ENCODE data around the gene RANBP3. TPM values are rescaled to one million over a fixed set of nuclear protein-coding genes. Genes with fewer than 3 reads are reported as not detected.

The RANBP3 gene
- total RNA-seq, 2 experiments from 2014 or later: 82.2 to 93.6 TPM

DNA sequence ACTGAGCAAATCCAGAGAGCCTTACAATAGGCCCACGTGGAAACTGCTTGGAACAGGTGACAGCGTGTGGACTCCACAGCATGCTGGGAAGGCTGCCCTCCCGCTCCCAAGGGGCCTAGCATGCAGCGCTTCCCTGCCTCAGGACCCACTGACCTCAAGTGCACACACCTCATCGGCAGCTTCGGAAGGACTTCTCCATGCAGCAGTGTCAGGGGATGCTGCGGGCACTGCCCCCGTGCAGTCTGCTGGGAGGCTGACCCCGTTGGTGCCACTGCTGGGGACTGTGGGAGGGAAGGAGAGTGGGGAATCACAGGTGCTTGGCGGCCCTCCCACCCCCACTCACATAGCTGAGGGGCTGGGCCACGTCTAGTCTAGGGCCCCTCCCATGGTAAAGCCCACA, 46.7 kb downstream of the RANBP3 start:
- no peak overlapping the region for H3K4me3 Mint-ChIP-seq
- CTCF ChIA-PET: no interaction called here
- H3K36me3 Mint-ChIP-seq (ENCODE audit: low read depth): peaks cover 37% of the 10 kb centered on the region
- no peaks in the 10 kb centered on the region for H3K9me3 Mint-ChIP-seq (ENCODE audit: insufficient read depth)
- no peak overlapping the region for H3K27ac Mint-ChIP-seq
- ATAC-seq (no peak), DNase-seq (no peak)
- POLR2A ChIA-PET: no interaction called here
- no peaks in the 10 kb centered on the region for H3K27me3 Mint-ChIP-seq (ENCODE audit: low read depth)
- H3K4me1 Mint-ChIP-seq (ENCODE audit: low read depth): no peaks in the 10 kb centered on the region

DNA sequence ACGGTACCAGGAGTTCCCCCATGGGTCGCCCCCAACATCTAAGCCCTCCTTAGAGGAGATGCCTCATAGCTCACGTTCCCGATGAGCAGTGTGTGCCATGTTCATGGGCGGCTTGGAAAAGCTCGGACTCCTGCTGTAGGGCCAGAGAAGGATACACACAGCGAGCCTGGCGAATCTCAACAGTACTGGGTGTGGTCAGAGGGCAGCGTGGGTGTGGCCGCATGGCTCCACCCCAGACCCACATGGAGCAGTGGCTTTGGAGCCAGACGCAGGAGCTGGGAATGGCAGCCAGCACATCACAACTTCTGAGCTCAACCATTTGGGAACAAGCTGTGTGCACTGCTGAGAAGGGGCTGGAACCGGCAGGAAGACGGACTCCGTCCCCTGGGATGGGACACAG, 48.3 kb downstream of the RANBP3 start:
- H3K4me1 Mint-ChIP-seq (ENCODE audit: low read depth): no peaks in the 10 kb centered on the region

DNA sequence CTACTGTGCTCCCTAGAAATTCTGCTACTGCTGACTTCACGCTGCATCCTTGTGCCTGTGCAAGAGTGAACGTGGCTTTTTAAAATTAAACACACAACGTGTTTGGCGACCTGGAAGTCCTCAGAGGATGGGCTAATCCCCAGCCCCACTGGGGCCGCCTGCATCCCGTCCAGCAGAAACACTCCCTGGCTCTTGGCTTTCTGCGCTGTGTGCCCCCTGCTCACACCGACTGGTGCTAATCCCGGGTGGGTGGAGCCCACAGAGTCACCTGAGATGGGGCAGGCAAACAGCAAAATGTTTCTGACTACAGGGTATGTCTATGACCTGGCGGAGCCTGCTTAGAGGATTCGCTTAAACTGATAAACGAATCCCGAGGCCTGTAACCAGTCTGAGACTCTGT, 48.8 kb downstream of the RANBP3 start:
- CTCF ChIA-PET: no interaction called here
- no peaks in the 10 kb centered on the region for H3K9me3 Mint-ChIP-seq (ENCODE audit: insufficient read depth)
- H3K27ac Mint-ChIP-seq: no peak overlapping the region
- no peak for DNase-seq
- POLR2A ChIA-PET: no interaction called here
- no peak overlapping the region for H3K4me3 Mint-ChIP-seq
- no peaks in the 10 kb centered on the region for H3K4me1 Mint-ChIP-seq (ENCODE audit: low read depth)
- peaks cover 48% of the 10 kb centered on the region for H3K36me3 Mint-ChIP-seq (ENCODE audit: low read depth)
- ATAC-seq: no peak
- no peaks in the 10 kb centered on the region for H3K27me3 Mint-ChIP-seq (ENCODE audit: low read depth)

More for the DNA sequence above, 48.3 kb downstream of the RANBP3 start:
- Mint-ChIP-seq H3K36me3 (ENCODE audit: low read depth) (peaks cover 47% of the 10 kb centered on the region), H3K27ac (no peak overlapping the region), H3K27me3 (ENCODE audit: low read depth) (no peaks in the 10 kb centered on the region), H3K9me3 (ENCODE audit: insufficient read depth) (no peaks in the 10 kb centered on the region), H3K4me3 (no peak overlapping the region)
- ATAC-seq (no peak), DNase-seq (no peak)
- CTCF ChIA-PET: interaction anchor here (0.9 kb wide), 1 partner anchor 126 kb away, joined by 3 read pairs; no protein-coding TSS in a partner anchor
- POLR2A ChIA-PET: no interaction called here

DNA sequence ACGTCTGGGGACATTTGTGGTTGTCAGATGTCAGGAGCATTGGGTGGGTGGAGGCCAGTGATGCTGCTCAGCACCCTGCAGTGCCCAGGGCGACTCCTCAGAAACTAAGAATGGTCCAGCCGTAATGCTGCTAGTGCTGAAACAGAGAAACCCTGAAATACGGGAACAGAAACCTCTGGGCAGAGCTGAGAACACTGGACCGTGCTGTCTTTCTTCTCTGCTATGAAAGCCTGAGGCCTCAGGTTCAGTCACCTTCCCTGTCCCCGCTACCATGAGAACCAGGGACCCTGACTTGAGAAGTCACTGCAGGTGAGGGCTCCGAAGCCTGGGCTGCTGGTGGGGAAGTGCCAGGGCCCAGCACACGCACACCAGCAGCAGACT, 50.5 kb downstream of the RANBP3 start:
- ChIA-PET POLR2A (no interaction called here), CTCF (no interaction called here)
- no peak overlapping the region for H3K27ac Mint-ChIP-seq
- H3K9me3 Mint-ChIP-seq (ENCODE audit: insufficient read depth): no peaks in the 10 kb centered on the region
- H3K27me3 Mint-ChIP-seq (ENCODE audit: low read depth): no peaks in the 10 kb centered on the region
- H3K4me3 Mint-ChIP-seq: no peak overlapping the region
- H3K36me3 Mint-ChIP-seq (ENCODE audit: low read depth): peaks cover 54% of the 10 kb centered on the region
- ATAC-seq: no peak
- peaks cover 3% of the 10 kb centered on the region for H3K4me1 Mint-ChIP-seq (ENCODE audit: low read depth)
- no peak for DNase-seq

DNA sequence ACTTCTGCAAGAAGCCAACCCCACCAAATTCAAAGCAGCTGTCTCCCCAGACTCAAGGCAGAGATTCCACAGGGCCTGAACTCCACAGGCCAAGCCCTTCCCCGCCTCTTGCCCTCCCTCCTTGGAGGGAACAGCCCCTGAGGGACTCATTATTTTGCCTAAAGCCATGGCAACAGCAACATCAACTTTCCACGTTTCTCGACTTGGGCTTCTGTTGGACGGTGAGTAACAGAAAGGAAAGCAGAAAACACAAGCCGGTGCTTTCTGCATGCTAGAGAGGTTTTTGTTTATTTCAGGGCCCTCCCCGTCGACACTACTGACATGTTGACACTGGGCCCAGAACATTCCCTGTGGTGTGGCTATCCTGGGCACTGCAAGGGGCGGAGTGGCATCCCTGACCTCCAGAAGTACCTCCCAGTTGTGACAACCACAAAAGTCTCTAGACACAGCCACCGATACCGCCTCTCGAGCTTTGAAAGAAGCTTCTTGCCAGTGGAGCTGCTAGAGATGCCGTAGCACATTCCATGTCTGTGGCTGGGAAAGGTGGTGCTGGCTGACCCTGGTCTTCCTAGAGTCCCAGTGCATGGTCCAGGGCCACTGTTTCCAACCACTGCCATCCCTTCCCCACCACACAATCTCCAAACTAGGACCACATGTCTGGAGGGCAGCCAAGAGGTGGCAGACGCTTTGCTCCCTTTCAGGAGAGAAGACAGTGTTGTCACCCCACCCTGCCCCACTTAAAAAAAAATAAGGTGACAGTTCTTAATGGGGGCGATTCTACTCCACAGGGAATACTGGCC, 51.1 kb downstream of the RANBP3 start:
- ATAC-seq (no peak), DNase-seq (no peak)
- POLR2A ChIA-PET: no interaction called here
- Mint-ChIP-seq H3K4me3 (no peak overlapping the region), H3K27me3 (ENCODE audit: low read depth) (no peaks in the 10 kb centered on the region), H3K27ac (no peak overlapping the region), H3K9me3 (ENCODE audit: insufficient read depth) (no peaks in the 10 kb centered on the region), H3K36me3 (ENCODE audit: low read depth) (peaks cover 52% of the 10 kb centered on the region), H3K4me1 (ENCODE audit: low read depth) (peaks cover 7% of the 10 kb centered on the region)
- CTCF ChIA-PET: no interaction called here

DNA sequence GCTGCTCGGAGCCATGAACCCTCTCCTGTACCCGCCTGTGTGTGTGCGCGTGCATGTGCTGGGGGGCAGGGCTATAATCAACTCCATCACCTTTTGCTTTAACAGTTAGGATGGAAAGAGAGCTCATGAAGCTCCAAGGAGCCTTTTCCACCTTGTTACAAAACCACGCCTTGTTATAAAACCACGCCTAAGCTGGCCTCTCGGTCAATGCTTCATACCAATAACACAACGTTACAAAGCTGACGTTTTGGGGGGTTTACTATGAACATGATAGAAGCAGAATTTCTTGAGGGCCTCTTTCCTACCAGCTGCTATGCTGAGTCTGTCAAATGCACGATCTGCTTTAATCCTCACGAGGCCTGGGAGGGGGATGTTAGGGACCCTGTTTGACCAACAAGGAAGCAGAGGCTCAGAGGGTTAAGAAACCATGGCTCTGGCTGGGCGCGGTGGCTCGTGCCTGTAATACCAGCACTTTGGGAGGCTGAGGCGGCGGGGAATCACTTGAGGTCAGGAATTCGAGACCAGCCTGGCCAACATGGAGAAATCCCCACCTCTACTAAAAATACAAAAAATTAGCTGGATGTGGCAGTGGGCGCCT, 52.0 kb downstream of the RANBP3 start:
- no peak overlapping the region for H3K27ac Mint-ChIP-seq

DNA sequence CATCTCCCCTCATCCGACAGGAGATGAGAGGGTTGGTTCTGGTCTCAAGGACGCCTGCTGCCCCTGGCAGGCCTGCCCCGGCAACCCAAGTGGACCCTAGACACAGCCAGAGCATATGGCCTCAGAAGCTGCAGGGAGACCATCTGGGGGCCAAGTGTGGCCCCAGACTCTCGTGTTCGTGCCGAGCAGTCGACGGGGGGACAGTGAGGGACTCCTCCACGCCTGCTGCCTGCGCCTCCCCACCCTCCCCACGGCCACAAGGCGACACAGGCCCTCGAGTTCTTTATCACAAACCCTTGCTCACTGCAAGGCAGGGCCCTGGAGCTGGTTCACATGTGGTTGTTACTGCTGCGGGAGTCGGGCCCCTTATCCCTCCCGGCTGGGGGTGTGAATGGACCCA, 54.6 kb downstream of the RANBP3 start:
- H3K9me3 Mint-ChIP-seq (ENCODE audit: insufficient read depth): no peaks in the 10 kb centered on the region
- H3K27me3 Mint-ChIP-seq (ENCODE audit: low read depth): no peaks in the 10 kb centered on the region
- ATAC-seq: no peak
- H3K4me3 Mint-ChIP-seq: no peak overlapping the region
- H3K4me1 Mint-ChIP-seq (ENCODE audit: low read depth): peaks cover 8% of the 10 kb centered on the region
- H3K27ac Mint-ChIP-seq: no peak overlapping the region
- POLR2A ChIA-PET: no interaction called here
- CTCF ChIA-PET: no interaction called here
- no peak for DNase-seq
- H3K36me3 Mint-ChIP-seq (ENCODE audit: low read depth): peaks cover 39% of the 10 kb centered on the region

More for the DNA sequence above, 52.0 kb downstream of the RANBP3 start:
- Mint-ChIP-seq H3K4me3 (no peak overlapping the region), H3K9me3 (ENCODE audit: insufficient read depth) (no peaks in the 10 kb centered on the region), H3K36me3 (ENCODE audit: low read depth) (peaks cover 49% of the 10 kb centered on the region), H3K4me1 (ENCODE audit: low read depth) (peaks cover 8% of the 10 kb centered on the region), H3K27me3 (ENCODE audit: low read depth) (no peaks in the 10 kb centered on the region)
- CTCF ChIA-PET: interaction anchor here (1.0 to 1.1 kb wide), 2 partner anchors 42 to 122 kb away, joined by 3 read pairs; no protein-coding TSS in a partner anchor
- ATAC-seq: no peak
- DNase-seq: no peak
- POLR2A ChIA-PET: interaction anchor here (0.6 kb wide), 2 partner anchors 22 to 27 kb away, joined by 3 to 4 read pairs; no protein-coding TSS in a partner anchor

DNA sequence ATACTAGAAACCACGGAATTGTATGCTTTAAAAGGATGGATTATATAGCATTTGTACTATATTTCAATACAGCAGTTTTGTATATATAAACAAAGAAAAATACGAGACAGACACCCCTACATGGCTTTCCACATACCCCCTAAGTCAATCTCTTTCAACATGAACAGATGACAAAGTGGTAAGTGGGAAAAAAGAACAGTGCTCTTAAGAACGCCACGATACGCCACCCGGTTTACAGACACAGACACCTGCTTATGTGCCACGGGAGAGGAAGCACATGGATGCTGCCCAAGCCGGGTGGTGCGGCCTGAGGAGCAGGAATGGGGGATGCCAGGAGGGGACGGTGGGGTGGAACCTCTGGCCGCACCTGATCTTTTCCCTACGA, 55.8 kb downstream of the RANBP3 start:
- POLR2A ChIA-PET: no interaction called here

DNA sequence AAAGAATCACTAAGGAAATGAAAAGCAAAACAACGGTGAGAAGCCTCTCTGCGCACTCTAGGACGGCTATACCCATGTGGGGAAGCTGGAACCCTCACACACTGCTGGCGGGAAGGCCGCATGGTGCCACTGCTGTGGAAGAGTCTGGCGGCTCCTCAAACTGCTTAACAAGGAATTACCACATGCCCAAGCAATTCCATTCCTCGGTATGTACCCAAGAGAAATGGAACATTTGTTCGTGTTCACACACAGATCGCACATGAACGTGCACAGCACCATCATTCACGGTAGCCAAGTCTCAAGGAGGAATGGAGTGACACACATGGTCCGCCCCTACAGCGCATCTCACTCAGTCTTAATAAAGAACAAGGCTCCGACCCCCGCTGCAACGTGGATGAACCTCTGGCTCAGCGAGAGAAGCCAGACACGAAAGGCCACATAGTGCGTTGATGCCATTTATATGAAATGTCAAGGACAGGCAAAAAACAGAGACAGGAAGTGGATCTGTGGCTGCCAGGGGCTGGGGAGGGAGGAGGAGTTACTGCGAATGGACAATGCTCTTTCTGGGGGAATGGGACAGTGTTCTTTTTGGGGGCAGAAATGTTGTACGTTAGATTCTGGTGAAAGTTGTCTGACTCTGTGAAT, 56.3 kb downstream of the RANBP3 start:
- Mint-ChIP-seq H3K4me1 (ENCODE audit: low read depth) (peaks cover 8% of the 10 kb centered on the region), H3K4me3 (no peak overlapping the region), H3K9me3 (ENCODE audit: insufficient read depth) (no peaks in the 10 kb centered on the region), H3K27ac (peak overlapping the region; percentile 1), H3K27me3 (ENCODE audit: low read depth) (no peaks in the 10 kb centered on the region), H3K36me3 (ENCODE audit: low read depth) (peaks cover 32% of the 10 kb centered on the region)
- ATAC-seq (no peak), DNase-seq (no peak)
- CTCF ChIA-PET: interaction anchor here (1.5 kb wide), 1 partner anchor 47 kb away, joined by 5 read pairs; no protein-coding TSS in a partner anchor
- POLR2A ChIA-PET: no interaction called here

More for the DNA sequence above, 55.8 kb downstream of the RANBP3 start:
- ATAC-seq (no peak), DNase-seq (no peak)
- H3K4me1 Mint-ChIP-seq (ENCODE audit: low read depth): peaks cover 8% of the 10 kb centered on the region
- H3K9me3 Mint-ChIP-seq (ENCODE audit: insufficient read depth): no peaks in the 10 kb centered on the region
- CTCF ChIA-PET: interaction anchor here (0.8 kb wide), 1 partner anchor 118 kb away, joined by 3 read pairs; no protein-coding TSS in a partner anchor
- no peak overlapping the region for H3K27ac Mint-ChIP-seq
- no peak overlapping the region for H3K4me3 Mint-ChIP-seq
- H3K36me3 Mint-ChIP-seq (ENCODE audit: low read depth): peaks cover 32% of the 10 kb centered on the region
- no peaks in the 10 kb centered on the region for H3K27me3 Mint-ChIP-seq (ENCODE audit: low read depth)

DNA sequence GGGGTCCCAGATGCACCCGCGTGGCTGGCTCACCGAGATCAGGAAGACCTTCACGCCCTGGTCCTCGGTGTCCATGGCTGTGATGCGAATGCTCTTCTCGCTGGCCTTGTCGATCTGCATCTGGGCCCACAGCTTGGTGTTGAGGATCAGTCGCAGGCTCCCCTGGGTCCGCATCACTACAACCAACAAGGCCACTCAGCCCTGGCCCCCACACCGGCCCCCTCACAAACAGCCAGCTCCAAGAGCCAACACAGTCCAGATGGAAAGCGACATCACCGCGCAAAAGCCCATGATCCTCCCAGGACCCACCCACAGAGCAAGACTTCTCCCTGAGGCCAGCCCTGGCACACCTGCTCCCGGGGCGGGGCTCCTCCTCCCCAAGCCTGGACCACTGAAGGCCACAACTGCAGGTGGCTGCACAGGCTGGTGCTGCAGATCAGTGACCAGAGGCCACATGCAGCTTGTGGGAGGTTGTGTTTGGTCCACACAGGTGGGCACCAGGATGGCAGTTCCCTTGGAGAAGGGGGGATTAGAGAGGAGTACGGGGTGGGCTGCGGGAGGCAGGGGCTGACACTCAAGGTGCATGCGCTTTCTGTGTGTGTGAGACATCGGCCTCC, 59.4 kb downstream of the RANBP3 start:
- POLR2A ChIA-PET: interaction anchor here (0.7 kb wide), 1 partner anchor 95 kb away, joined by 3 read pairs; no protein-coding TSS in a partner anchor
- DNase-seq (no peak), ATAC-seq (no peak)
- H3K4me1 Mint-ChIP-seq (ENCODE audit: low read depth): peaks cover 8% of the 10 kb centered on the region
- no peaks in the 10 kb centered on the region for H3K9me3 Mint-ChIP-seq (ENCODE audit: insufficient read depth)
- H3K4me3 Mint-ChIP-seq: no peak overlapping the region
- CTCF ChIA-PET: no interaction called here
- H3K36me3 Mint-ChIP-seq (ENCODE audit: low read depth): peaks cover 20% of the 10 kb centered on the region
- no peak overlapping the region for H3K27ac Mint-ChIP-seq
- no peaks in the 10 kb centered on the region for H3K27me3 Mint-ChIP-seq (ENCODE audit: low read depth)

DNA sequence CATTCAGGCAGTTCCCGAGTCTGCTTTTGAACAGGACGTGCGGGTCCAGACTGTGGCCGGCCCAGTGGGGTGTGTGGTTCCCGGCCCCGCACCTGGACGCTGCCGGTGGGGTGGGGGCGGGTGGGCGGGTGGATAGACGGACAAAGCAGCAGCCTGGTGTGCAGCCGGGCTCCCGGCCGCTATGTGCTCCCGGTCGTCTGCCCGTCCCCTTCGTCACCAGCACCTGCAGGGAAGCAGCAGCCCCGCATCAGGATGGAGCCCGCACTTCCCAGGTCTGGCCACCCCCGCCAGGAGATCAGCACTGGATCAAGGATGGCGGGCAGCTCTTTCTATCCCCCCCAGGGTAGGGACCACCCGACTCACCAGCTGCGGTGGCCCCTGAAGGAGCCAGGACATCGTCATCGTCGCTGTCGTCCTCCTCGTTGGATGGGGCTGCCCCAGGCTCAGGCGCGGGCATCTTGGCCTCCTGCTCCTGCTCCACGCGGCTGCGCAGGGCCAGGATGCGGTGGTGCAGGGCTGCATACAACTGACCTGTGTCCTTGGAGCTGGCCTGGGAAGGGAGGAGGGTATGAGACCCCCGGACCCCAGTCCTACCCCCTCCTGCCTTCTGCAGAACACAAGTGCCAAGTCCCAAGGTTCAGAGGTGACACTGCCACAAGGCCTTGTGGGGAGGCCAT, 60.4 kb downstream of the RANBP3 start:
- Mint-ChIP-seq H3K27ac (no peak overlapping the region), H3K9me3 (ENCODE audit: insufficient read depth) (no peaks in the 10 kb centered on the region), H3K4me1 (ENCODE audit: low read depth) (peaks cover 6% of the 10 kb centered on the region), H3K4me3 (no peak overlapping the region), H3K36me3 (ENCODE audit: low read depth) (peaks cover 18% of the 10 kb centered on the region), H3K27me3 (ENCODE audit: low read depth) (no peaks in the 10 kb centered on the region)
- ATAC-seq: no peak
- ChIA-PET CTCF (no interaction called here), POLR2A (no interaction called here)
- no peak for DNase-seq
